HG03039 (cell line): ENCODE data around the gene TXNRD2.
"Not testable (repeated sequence)": the region's sequence is repeated elsewhere in the genome, so short reads cannot be mapped to it uniquely, and the experiment has no call there.

ENCODE experiments used
- ATAC-seq: cut with Tn5 transposase; IDR thresholded peaks from one replicate; pipeline ENCODE4 v1.9.1; 2021; ENCODE audit warnings: mild to moderate bottlenecking, moderate library complexity; ENCODE audit not compliant: unreplicated experiment

Gene TXNRD2

GRCh38 chr22:19892257-19892879 lies 49.2 kb downstream of the TXNRD2 start:
- no peak for ATAC-seq

- no peak for ATAC-seq
These were observed 50.0 kb downstream of the TXNRD2 start for GRCh38 chr22:19891317-19892256.

GRCh38 chr22:19890502-19891316 lies 50.9 kb downstream of the TXNRD2 start:
- ATAC-seq = no peak

DNA sequence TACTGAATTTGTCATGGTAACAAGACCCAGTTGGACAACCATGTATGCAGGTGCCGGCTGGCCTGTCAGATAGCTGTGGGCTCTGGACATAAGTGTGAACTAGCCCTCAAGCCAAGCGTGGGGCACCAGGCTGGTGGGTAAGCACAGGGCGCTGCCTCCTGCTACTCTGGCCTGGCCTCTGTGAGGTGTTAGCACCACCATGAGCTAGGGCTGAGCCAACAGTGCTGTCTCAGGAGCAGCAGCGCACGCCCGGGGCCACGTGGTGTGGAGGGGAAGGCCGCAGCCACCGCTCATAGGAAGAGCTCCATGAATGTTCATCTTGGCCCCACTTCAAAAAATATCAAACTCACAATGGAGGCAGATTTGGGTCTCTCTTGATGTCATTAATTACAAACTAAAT lies 51.7 kb downstream of the TXNRD2 start:
- ATAC-seq = no peak

DNA sequence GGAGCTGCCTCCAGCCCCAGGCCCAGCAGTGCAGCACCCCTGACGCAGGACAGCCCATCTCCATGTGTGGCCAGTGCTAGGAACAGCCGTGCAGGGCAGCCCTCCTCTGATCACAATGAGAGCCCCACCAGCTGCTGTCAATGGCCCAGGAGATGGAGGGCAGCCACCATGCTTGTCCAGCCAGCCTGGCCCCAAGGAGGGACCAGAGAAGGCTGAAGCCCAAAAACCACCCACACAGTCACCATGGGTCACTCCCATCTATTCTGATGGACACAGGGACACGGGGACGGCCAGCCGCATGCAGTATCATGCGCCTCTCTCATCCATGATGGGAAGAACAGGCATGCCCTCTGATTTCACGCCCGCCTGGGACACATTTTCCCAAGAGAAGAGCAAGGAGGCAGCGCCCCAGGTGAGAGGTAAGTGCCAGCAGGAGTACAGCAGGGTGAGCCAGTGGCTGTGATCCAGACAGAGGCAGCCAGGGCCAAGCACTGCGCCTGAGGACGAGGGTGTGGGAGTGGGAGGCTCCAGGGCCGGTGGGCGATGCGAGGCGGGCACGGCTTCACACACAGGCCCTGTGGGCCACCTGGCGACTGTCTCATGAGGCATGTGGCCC lies 53.4 kb downstream of the TXNRD2 start:
- no peak for ATAC-seq

DNA sequence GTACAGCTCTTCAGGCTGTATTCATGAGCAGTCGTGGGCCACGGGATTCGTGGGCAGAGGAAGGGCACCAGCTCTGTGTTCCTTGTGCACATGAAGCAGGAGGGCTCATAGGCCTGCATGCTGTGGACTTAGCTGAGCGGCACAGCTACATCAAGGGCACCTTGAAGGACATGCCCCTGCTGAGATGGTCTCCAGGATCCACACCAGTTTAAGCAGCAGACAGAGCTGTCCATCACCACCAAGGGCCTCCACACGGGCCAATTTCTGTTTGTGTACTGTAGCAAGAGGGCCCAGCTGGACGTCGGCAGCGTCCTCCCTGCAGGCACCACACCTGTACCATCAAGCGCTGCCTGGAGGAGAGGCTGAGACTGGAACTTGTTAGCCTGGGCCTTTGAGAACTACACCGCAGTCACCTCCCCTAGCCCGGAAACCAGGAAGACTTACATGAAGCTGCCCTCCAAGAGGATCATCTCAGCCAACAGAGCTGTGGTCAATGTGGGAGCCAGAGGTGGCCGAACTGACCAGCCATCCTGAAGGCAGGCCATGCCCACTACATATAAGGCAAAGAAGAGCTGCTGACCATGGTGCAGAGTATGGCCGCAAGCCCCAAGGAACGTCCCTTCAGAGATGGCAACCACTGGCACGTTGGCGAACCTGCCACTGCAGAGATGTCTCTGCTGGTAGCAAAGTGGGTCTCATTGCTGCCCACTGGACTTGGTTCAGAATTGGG lies 54.2 kb downstream of the TXNRD2 start:
- ATAC-seq = no peak

GRCh38 chr22:19886605-19887255 lies 54.9 kb downstream of the TXNRD2 start:
- no peak for ATAC-seq

DNA sequence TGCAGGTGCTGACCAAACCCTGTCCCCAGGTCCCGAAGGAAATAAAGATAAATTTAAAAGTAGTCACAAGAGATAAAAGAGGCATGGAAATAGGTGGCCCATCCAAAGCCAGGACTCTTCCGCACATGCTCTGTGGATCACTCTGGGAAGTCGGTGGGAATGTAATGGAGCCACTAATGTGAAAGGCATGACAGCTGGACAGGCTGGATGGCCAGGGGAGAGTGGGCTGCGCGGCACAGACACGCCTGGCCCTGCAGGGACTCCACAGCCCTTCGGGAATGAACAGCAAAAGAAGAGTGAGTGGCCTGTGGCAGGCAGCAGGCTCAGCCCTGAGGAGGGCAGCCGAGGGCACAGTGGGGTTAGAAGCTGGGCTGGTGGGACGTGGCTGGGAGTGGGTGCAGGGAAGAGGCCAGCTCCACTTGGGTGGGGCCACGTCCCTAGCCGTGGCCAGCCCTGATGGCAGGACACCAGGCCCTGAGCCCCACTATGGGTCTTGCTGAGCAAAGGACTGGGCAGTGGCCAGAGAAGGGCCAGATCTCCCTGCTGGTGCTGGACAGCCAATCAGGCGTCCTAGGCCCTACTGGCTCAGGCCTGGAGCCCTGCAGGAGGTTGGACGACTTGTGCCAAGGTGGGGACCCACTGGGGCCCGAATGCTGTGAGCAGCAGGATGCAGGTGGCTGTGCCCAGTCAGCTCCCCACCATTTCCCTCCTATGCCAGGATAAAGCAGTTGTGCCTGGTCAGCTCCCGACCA lies 55.6 kb downstream of the TXNRD2 start:
- ATAC-seq = no peak

DNA sequence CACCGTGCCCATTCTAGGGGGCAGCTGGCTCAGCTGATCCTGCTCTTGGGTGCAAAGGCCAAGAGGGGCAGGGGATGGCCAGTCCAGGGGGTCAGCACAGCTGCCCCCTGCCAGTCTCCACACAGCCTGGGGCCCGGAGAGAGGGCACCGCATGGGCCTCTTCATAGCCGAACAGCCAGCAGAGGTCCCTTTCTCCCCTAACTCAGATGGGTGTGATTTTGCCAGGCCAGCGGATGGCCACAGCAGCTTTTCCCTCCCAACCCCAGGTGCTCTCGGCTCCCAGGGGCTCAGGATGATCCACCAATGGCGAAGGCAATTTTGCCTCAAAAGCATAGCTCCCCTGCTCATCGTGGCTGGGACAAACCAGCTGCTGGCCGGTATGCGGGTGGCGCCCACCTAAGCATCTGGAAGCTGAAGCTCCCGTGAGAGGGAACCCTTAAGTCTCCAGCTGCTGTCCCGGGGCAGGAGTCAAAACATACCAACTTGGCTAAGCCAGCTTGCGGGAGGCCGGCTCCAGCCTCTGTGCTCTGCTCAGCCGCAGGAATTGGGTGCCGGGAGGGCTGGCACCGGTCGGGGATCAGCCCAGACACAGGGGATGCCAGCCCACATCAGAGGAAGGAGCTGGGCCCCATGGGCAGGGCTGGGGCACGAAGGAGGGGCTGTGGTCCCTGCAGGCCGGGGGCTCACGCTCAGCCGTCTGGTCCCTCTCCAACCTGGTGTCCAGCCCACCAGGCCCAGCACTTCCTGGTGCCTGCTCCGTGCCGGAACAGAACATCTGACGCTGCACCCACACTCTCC lies 56.5 kb downstream of the TXNRD2 start:
- no peak for ATAC-seq

DNA sequence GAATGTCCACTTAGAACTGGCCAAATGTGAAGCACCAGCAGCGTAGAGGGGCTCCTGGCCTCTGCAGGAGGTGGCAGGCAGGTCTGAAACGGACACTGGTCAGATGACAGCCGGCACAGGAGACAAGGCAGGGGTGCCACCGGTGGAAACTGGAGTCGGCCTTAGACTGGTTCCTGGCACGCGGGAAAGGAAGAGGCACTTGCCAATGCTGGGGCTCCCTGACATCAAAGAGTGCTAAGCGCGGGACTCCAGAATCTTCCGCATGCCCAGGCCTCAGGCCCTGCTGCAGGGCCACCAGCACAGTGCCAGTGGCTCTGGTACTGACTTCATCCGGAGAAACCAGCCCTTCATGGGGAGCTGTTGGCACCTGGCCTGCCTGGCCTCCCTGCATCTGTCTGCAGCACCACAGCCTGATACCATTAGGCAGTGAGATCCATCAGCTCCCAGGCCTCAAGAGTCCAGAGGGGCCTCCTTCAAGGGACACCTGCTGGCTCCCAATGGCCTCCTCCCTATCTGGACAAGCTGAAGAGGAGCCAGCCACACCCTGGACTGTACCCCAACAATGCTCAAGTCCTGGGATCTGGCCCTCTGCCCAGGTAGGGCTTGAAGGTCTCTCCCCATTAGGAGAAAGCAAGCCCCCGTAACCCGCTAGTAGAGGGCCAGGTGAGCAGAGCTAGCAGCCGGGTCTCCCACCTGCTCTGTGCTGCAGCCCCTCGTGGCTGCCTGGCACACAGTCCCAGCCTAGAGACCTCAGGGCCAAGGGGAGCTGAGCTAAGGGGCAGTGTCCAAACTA lies 57.3 kb downstream of the TXNRD2 start:
- ATAC-seq = no peak

DNA sequence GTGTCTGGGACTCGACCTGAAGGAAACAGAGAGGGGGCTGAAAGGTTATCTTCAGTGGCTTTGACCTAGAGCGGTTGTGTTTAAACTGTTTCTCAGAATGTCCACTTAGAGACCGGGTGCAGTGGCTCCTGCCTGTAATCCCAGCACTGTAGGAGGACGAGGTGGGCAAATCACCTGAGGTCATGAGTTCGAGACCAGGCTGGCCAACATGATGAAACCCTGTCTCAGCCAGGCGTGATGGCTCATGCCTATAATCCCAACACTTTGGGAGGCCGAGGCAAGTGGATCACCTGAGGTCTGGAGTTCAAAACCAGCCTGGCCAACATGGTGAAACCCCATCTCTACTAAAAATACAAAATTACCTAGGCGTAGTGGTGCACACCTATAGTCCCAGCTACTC lies 58.2 kb downstream of the TXNRD2 start:
- not testable (repeated sequence) for ATAC-seq

GRCh38 chr22:19882446-19883381 lies 58.9 kb downstream of the TXNRD2 start:
- no peak for ATAC-seq

GRCh38 chr22:19880786-19881569 lies 60.6 kb downstream of the TXNRD2 start:
- no peak for ATAC-seq

GRCh38 chr22:19879992-19880785 lies 61.4 kb downstream of the TXNRD2 start:
- no peak for ATAC-seq

- ATAC-seq = no peak
These were observed 62.0 kb downstream of the TXNRD2 start for GRCh38 chr22:19879643-19879991.
